H54 (cell line): ENCODE data around the gene TNS1.
A peak's percentile ranks its signal among the peaks of the same experiment; 100 is the strongest.

Experiments used
- DNase-seq: peaks from one replicate; pipeline ENCODE4 v3.0.0; 2011; ENCODE audit warnings: low spot score, mixed read lengths; ENCODE audit not compliant: insufficient read length
- FAIRE-seq: peaks from 3 replicates; lab custom pipeline; 2011; peaks lifted over from hg19 to GRCh38; lab: Jason Lieb, UNC
- POLR2A ChIP-seq: IDR thresholded peaks from 2 replicates; pipeline ENCODE4 v1.6.1; 2011; ENCODE audit warnings: low read depth, mild to moderate bottlenecking, low read length

TNS1 gene

GRCh38 chr2:217927601-217928323 is 75.0 kb downstream of the TNS1 start:
- no peak for DNase-seq
- TF ChIP-seq POLR2A, result no peak
- no peak for FAIRE-seq

GRCh38 chr2:217926801-217927200 is 76.0 kb downstream of the TNS1 start:
- FAIRE-seq (no peak), DNase-seq (no peak)
- TF ChIP-seq POLR2A, result no peak

- FAIRE-seq (no peak), DNase-seq (no peak)
- no peak for TF ChIP-seq POLR2A
Measured at GRCh38 chr2:217924346-217924901, 78.4 kb downstream of the TNS1 start.

GRCh38 chr2:217923007-217923686 is 79.6 kb downstream of the TNS1 start:
- TF ChIP-seq POLR2A, result no peak
- FAIRE-seq (no peak), DNase-seq (no peak)

- DNase-seq (no peak), FAIRE-seq (no peak)
- TF ChIP-seq POLR2A, result no peak
Measured at GRCh38 chr2:217922101-217923006, 80.4 kb downstream of the TNS1 start.

GRCh38 chr2:217920879-217921603 is 81.8 kb downstream of the TNS1 start:
- DNase-seq, result no peak
- no peak for FAIRE-seq
- no peak for TF ChIP-seq POLR2A

GRCh38 chr2:217919781-217920351 is 82.9 kb downstream of the TNS1 start:
- DNase-seq, result peak; percentile 22
- no peak for FAIRE-seq
- TF ChIP-seq POLR2A, result no peak

GRCh38 chr2:217919204-217919603 is 83.6 kb downstream of the TNS1 start:
- TF ChIP-seq POLR2A, result no peak
- DNase-seq (no peak), FAIRE-seq (no peak)

- TF ChIP-seq POLR2A, result no peak
- FAIRE-seq, result no peak
- DNase-seq, result no peak
Measured at GRCh38 chr2:217918308-217919024, 84.3 kb downstream of the TNS1 start.

- FAIRE-seq (no peak), DNase-seq (no peak)
- no peak for TF ChIP-seq POLR2A
Measured at GRCh38 chr2:217916504-217917254, 86.1 kb downstream of the TNS1 start.

- DNase-seq, result no peak
- no peak for FAIRE-seq
- no peak for TF ChIP-seq POLR2A
Measured at GRCh38 chr2:217915706-217916105, 87.1 kb downstream of the TNS1 start.
